IMR-90 (cell line): ENCODE results near the gene SLC2A11. TPM values are rescaled to one million over a fixed set of nuclear protein-coding genes. Genes with fewer than 3 reads are reported as not detected.

Source experiments
- ATAC-seq: fragments of 200-7000 bp; cut with Tn5 transposase; 2 replicates; pipeline ENCODE4 v1.9.1; 2020; ENCODE audit warnings: low read depth, mild to moderate bottlenecking, moderate library complexity
- BruUV-seq: library from RNA; stranded (reverse); fragments of 400-500 nt; replicated peaks from 2 replicates; lab custom pipeline; 2021; lab: Mats Ljungman, UMichigan
- CTCF ChIA-PET: fragments of 300-600 bp; formaldehyde crosslinking; extraction: SDS; loops from one replicate; lab custom pipeline; 2021; ENCODE audit warnings: antibody characterized with exemption; lab: Yijun Ruan, JAX
- POLR2A ChIA-PET: fragments of 300-600 bp; sonication (Branson Sonifier 250); formaldehyde crosslinking; loops from one replicate; lab custom pipeline; 2022; ENCODE audit warnings: antibody characterized with exemption; ENCODE audit not compliant: unreplicated experiment; lab: Charles Lee
- DNase-seq: peaks from one replicate; pipeline ENCODE4 v3.0.0; 2013
- H2AFZ ChIP-seq: replicated peaks from 2 replicates; pipeline ENCODE3; 2013; ENCODE audit warnings: low read length, mild to moderate bottlenecking; ENCODE audit not compliant: poor library complexity
- H2AK5ac ChIP-seq: 2 replicates; pipeline ENCODE4 v1.6.1; 2013; ENCODE audit warnings: low read depth, low read length, inconsistent platforms
- H2AK9ac ChIP-seq: replicated peaks from 2 replicates; pipeline ENCODE3; 2013; ENCODE audit warnings: mild to moderate bottlenecking, low read depth, low read length, moderate library complexity; ENCODE audit not compliant: poor library complexity
- H2BK120ac ChIP-seq: 2 replicates; pipeline ENCODE4 v1.6.1; 2013; ENCODE audit warnings: low read depth, low read length, inconsistent platforms
- H2BK15ac ChIP-seq: 3 replicates; pipeline ENCODE4 v1.6.1; 2013; ENCODE audit warnings: low read depth, low read length, inconsistent platforms
- H2BK20ac ChIP-seq: 2 replicates; pipeline ENCODE4 v1.6.1; 2013; ENCODE audit warnings: low read depth, mild to moderate bottlenecking, inconsistent platforms, low read length, moderate library complexity
- H2BK5ac ChIP-seq: 2 replicates; pipeline ENCODE4 v1.6.1; 2013; ENCODE audit warnings: mild to moderate bottlenecking, low read depth, low read length, inconsistent platforms; ENCODE audit not compliant: poor library complexity, severe bottlenecking
- H3K14ac ChIP-seq: replicated peaks from 2 replicates; pipeline ENCODE4 v1.6.1; 2013; ENCODE audit warnings: low read depth, low read length, inconsistent platforms
- H3K18ac ChIP-seq: 2 replicates; pipeline ENCODE4 v1.6.1; 2013; ENCODE audit warnings: low read depth, low read length, control low read depth
- H3K23ac ChIP-seq: 2 replicates; pipeline ENCODE4 v1.6.1; 2013; ENCODE audit warnings: low read depth, low read length, inconsistent platforms
- H3K27ac ChIP-seq: 2 replicates; pipeline ENCODE4 v1.5.1; 2013; ENCODE audit warnings: mild to moderate bottlenecking, control low read depth, low read length; ENCODE audit not compliant: insufficient read depth
- H3K27me3 ChIP-seq: 2 replicates; pipeline ENCODE4 v1.6.1; 2013; ENCODE audit warnings: low read length; ENCODE audit not compliant: control insufficient read depth, insufficient read depth
- H3K36me3 ChIP-seq: 2 replicates; pipeline ENCODE4 v1.6.1; 2013; ENCODE audit warnings: low read length, mixed read lengths; ENCODE audit not compliant: control insufficient read depth, insufficient read depth
- H3K4ac ChIP-seq: 2 replicates; pipeline ENCODE4 v1.6.1; 2013; ENCODE audit warnings: low read depth, low read length, inconsistent platforms
- H3K4me1 ChIP-seq: 2 replicates; pipeline ENCODE4 v1.6.1; 2013; ENCODE audit warnings: low read length, mixed read lengths; ENCODE audit not compliant: control insufficient read depth, insufficient read depth
- H3K4me2 ChIP-seq: 2 replicates; pipeline ENCODE4 v1.6.1; 2013; ENCODE audit warnings: low read depth, mild to moderate bottlenecking, control low read depth, low read length, moderate library complexity
- H3K4me3 ChIP-seq: 2 replicates; pipeline ENCODE4 v1.5.1; 2013; ENCODE audit warnings: low read depth, mild to moderate bottlenecking, control low read depth, low read length, moderate library complexity; ENCODE audit not compliant: insufficient read depth
- H3K56ac ChIP-seq: 2 replicates; pipeline ENCODE4 v1.6.1; 2013; ENCODE audit warnings: low read length, inconsistent platforms; ENCODE audit not compliant: insufficient read depth; ENCODE audit errors: extremely low read depth
- H3K79me1 ChIP-seq, 2 experiments: 2 replicates each; pipeline ENCODE4 v1.6.1; 2013; ENCODE audit warnings: low read length in 2 of 2, inconsistent platforms in 1 of 2, low read depth in 1 of 2
- H3K9ac ChIP-seq: 2 replicates; pipeline ENCODE4 v1.6.1; 2013; ENCODE audit warnings: low read depth, low read length, control low read depth
- H3K9me1 ChIP-seq: 2 replicates; pipeline ENCODE4 v1.6.1; 2013; ENCODE audit warnings: low read length, inconsistent platforms; ENCODE audit not compliant: insufficient read depth
- H3K9me3 ChIP-seq: 2 replicates; pipeline ENCODE4 v1.6.1; 2013; ENCODE audit warnings: low read length; ENCODE audit not compliant: control insufficient read depth, insufficient read depth
- H4K20me1 ChIP-seq: 2 replicates; pipeline ENCODE4 v1.6.1; 2013; ENCODE audit warnings: low read length, inconsistent platforms; ENCODE audit not compliant: insufficient read depth
- H4K5ac ChIP-seq: 2 replicates; pipeline ENCODE4 v1.6.1; 2013; ENCODE audit warnings: mild to moderate bottlenecking, low read depth, low read length, control low read depth
- H4K8ac ChIP-seq, 2 experiments: 2 replicates each; pipeline ENCODE4 v1.6.1; 2013; ENCODE audit warnings: low read depth in 2 of 2, low read length in 2 of 2, control low read depth in 1 of 2, inconsistent platforms in 1 of 2
- H4K91ac ChIP-seq: 2 replicates; pipeline ENCODE4 v1.6.1; 2013; ENCODE audit warnings: low read depth, low read length, inconsistent platforms; ENCODE audit not compliant: insufficient read depth
- CEBPB ChIP-seq: IDR thresholded peaks from 2 replicates; pipeline ENCODE4 v1.6.1; 2012; ENCODE audit warnings: low read depth, low read length, improper control_type of control experiment
- FOS ChIP-seq: fragments of 150-350 bp; IDR thresholded peaks from 2 replicates; pipeline ENCODE4 v1.6.1; 2016; ENCODE audit warnings: low read depth, low read length
- RAD21 ChIP-seq: IDR thresholded peaks from 2 replicates; pipeline ENCODE4 v1.6.1; 2012; ENCODE audit warnings: low read length, improper control_type of control experiment
- RCOR1 ChIP-seq: IDR thresholded peaks from 2 replicates; pipeline ENCODE4 v1.6.1; 2012; ENCODE audit warnings: mild to moderate bottlenecking, low read length, improper control_type of control experiment; ENCODE audit not compliant: insufficient replicate concordance
- WGBS, 2 experiments: methylation state at CpG; one replicate each; pipeline versions ENCODE4 v1.1.5 to v1.1.7; 2013; ENCODE audit warnings: missing lambda C conversion rate in 2 of 2; ENCODE audit not compliant: insufficient read length in 1 of 2; ENCODE audit errors: extremely low coverage in 2 of 2; 5-methylcytosine and 5-hydroxymethylcytosine counted together
- dilution Hi-C: fragments of 300-500 bp; cut with HindIII; formaldehyde crosslinking; loops from one replicate; pipeline ENCODE4 v1.14.3; 2018; ENCODE audit warnings: low sequenced_read_pairs; ENCODE audit not compliant: unreplicated experiment
- in situ Hi-C: fragments of 300-500 bp; cut with MboI; formaldehyde crosslinking; loops from 3 replicates; pipeline ENCODE4 v1.14.3; 2019; ENCODE audit warnings: low sequenced_read_pairs, inconsistent platforms, mixed read lengths
- intact Hi-C: fragments of 100-400 bp; cut with micrococcal nuclease; formaldehyde crosslinking; loops from 2 replicates; pipeline ENCODE4 v1.10.0; 2022
- polyA plus RNA-seq, 3 experiments: library from polyadenylated mRNA; depleted of rRNA; stranded (reverse); fragments of >200 nt; gene quantifications; 2 replicates each; pipeline ENCODE4 v1.2.3, GENCODE V29; 2012; ENCODE audit warnings: low replicate concordance in 1 of 3
- total RNA-seq: library from RNA; depleted of rRNA; stranded (reverse); fragments of >200 nt; gene quantifications from 2 replicates; pipeline ENCODE4 v1.2.3, GENCODE V29; 2012
- TF ChIP-seq, protein P1 (sequence below): fragments of 150-350 bp; IDR thresholded peaks from 2 replicates; pipeline ENCODE4 v1.6.1; 2016; ENCODE audit warnings: low read depth, mild to moderate bottlenecking, low read length, moderate library complexity, borderline replicate concordance
- TF ChIP-seq, protein P2 (sequence below): fragments of 150-350 bp; IDR thresholded peaks from 2 replicates; pipeline ENCODE4 v1.6.1; 2017; ENCODE audit warnings: mild to moderate bottlenecking, antibody characterized with exemption, low read length, low read depth

SLC2A11 gene
- total and polyA plus RNA-seq, 2 of the 4 experiments (the other 2 are of a cell fraction), result 3.2 to 8.7 TPM

DNA sequence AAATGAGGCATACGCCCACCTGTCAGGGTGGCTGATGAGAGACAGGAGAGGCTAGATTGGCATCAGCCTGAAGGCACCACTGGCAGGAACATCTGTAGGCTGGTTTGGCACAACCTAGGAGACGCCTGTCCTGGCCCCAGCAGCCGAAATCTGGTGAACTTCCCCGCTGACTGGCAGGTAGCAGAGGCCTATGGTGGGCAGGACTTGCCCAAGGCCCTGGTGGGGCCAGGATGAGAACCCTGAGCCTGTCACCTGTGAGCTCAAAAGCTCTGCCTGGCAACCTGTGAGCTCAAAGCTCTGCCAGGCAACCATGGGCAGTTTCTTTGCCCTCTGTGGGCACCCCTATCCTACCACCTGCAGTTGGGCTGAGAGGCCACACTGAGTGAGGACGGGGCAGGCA lies 21.4 kb upstream of the SLC2A11 start:
- Histone ChIP-seq H4K91ac (no peak overlapping the region), H2BK15ac (no peak overlapping the region), H2AFZ (no peak overlapping the region), H3K36me3 (peaks cover 43% of the 10 kb centered on the region), H3K9me3 (no peaks in the 10 kb centered on the region), H2AK5ac (no peak overlapping the region), H3K79me1 (peaks cover 0 to 26% of the 10 kb centered on the region in 2 experiments; a peak in 2 of 4 replicates), H2BK5ac (no peak overlapping the region), H3K23ac (no peak overlapping the region), H2AK9ac (no peak overlapping the region), H3K56ac (no peak overlapping the region), H3K4me1 (peaks cover 2% of the 10 kb centered on the region), H2BK20ac (no peak overlapping the region), H4K20me1 (peaks cover 28% of the 10 kb centered on the region), H4K8ac (no peak overlapping the region), H2BK120ac (no peak overlapping the region), H3K14ac (no peak overlapping the region), H3K4ac (no peak overlapping the region), H3K4me3 (no peak overlapping the region), H3K27me3 (no peaks in the 10 kb centered on the region), H3K9me1 (peaks cover 2% of the 10 kb centered on the region; the same call in 1 of the 2 replicates), H3K18ac (no peak overlapping the region), H3K9ac (no peak overlapping the region), H4K5ac (no peak overlapping the region), H3K4me2 (no peak overlapping the region), H3K27ac (no peak overlapping the region)
- BruUV-seq, result no TSS peak
- in situ Hi-C loops, result no loop called here
- ATAC-seq, result no peak
- TF ChIP-seq RCOR1 (no peak), RAD21 (no peak), CEBPB (no peak), FOS (no peak)
- TF ChIP-seq, protein P1, sequence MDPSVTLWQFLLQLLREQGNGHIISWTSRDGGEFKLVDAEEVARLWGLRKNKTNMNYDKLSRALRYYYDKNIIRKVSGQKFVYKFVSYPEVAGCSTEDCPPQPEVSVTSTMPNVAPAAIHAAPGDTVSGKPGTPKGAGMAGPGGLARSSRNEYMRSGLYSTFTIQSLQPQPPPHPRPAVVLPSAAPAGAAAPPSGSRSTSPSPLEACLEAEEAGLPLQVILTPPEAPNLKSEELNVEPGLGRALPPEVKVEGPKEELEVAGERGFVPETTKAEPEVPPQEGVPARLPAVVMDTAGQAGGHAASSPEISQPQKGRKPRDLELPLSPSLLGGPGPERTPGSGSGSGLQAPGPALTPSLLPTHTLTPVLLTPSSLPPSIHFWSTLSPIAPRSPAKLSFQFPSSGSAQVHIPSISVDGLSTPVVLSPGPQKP, result no peak
- TF ChIP-seq, protein P2, sequence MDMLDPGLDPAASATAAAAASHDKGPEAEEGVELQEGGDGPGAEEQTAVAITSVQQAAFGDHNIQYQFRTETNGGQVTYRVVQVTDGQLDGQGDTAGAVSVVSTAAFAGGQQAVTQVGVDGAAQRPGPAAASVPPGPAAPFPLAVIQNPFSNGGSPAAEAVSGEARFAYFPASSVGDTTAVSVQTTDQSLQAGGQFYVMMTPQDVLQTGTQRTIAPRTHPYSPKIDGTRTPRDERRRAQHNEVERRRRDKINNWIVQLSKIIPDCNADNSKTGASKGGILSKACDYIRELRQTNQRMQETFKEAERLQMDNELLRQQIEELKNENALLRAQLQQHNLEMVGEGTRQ, result no peak
- no peak for DNase-seq
- 100% methylated on average over 1 of the region's 5 CpGs; no CpG with 5 or more reads in 1 of the 2 experiments for WGBS, 2 experiments
- dilution Hi-C loops, result no loop called here
- CTCF ChIA-PET, result no interaction called here
- intact Hi-C loops, result no loop called here
- POLR2A ChIA-PET, result no interaction called here
